Measurements from ENCODE around the gene ESPN. TPM values are rescaled to one million over a fixed set of nuclear protein-coding genes. Genes with fewer than 3 reads are reported as not detected.

The ESPN gene
- total RNA-seq, 1 donor from 2014 or later: 0.36 TPM

- TF ChIP-seq, protein P1, sequence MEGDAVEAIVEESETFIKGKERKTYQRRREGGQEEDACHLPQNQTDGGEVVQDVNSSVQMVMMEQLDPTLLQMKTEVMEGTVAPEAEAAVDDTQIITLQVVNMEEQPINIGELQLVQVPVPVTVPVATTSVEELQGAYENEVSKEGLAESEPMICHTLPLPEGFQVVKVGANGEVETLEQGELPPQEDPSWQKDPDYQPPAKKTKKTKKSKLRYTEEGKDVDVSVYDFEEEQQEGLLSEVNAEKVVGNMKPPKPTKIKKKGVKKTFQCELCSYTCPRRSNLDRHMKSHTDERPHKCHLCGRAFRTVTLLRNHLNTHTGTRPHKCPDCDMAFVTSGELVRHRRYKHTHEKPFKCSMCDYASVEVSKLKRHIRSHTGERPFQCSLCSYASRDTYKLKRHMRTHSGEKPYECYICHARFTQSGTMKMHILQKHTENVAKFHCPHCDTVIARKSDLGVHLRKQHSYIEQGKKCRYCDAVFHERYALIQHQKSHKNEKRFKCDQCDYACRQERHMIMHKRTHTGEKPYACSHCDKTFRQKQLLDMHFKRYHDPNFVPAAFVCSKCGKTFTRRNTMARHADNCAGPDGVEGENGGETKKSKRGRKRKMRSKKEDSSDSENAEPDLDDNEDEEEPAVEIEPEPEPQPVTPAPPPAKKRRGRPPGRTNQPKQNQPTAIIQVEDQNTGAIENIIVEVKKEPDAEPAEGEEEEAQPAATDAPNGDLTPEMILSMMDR (IDR thresholded peaks at IDR 0.05; ENCODE audit: unreplicated experiment): no peak
- Mint-ChIP-seq H3K4me3 (ENCODE audit: unreplicated experiment) (no peak overlapping the region), H3K9me3 (ENCODE audit: unreplicated experiment) (no peaks in the 10 kb centered on the region), H3K27ac (ENCODE audit: unreplicated experiment) (no peak overlapping the region), H3K4me1 (ENCODE audit: unreplicated experiment) (no peaks in the 10 kb centered on the region), H3K27me3 (ENCODE audit: unreplicated experiment) (peaks cover 7% of the 10 kb centered on the region), H3K36me3 (ENCODE audit: low read depth, unreplicated experiment) (no peaks in the 10 kb centered on the region)
- no peak for DNase-seq (ENCODE audit: low spot score)
Measured at GRCh38 chr1:6510493-6510892, 85.9 kb downstream of the ESPN start.

Small RNAs within 50 kb of the gene (microRNA-seq; reads per million reads assigned to microRNA genes)
- not detected for gene MIR4252 (ENCODE audit: unreplicated experiment)

Other genes with a start within 250 kb of the ESPN start
- 0.15 TPM for gene CHD5, start 244.5 kb upstream of the ESPN start, total RNA-seq (ENCODE audit: unreplicated experiment)
- gene RPL22, start 225.2 kb upstream of the ESPN start, total RNA-seq (ENCODE audit: unreplicated experiment): 601 TPM
- not detected for gene RNF207, start 218.7 kb upstream of the ESPN start, total RNA-seq (ENCODE audit: unreplicated experiment)
- 52.2 TPM for gene ICMT, start 188.8 kb upstream of the ESPN start, total RNA-seq (ENCODE audit: unreplicated experiment)
- gene HES3, start 180.6 kb upstream of the ESPN start, total RNA-seq (ENCODE audit: unreplicated experiment): not detected
- gene GPR153, start 163.7 kb upstream of the ESPN start, total RNA-seq (ENCODE audit: unreplicated experiment): 3.0 TPM
- 35.1 TPM for gene ACOT7, start 31.0 kb upstream of the ESPN start, total RNA-seq (ENCODE audit: unreplicated experiment)
- 0.10 TPM for gene HES2, start 4.9 kb upstream of the ESPN start, total RNA-seq (ENCODE audit: unreplicated experiment)
- 104 TPM for gene TNFRSF25, start 41.4 kb downstream of the ESPN start, total RNA-seq (ENCODE audit: unreplicated experiment)
- gene PLEKHG5, start 66.9 kb downstream of the ESPN start, total RNA-seq (ENCODE audit: unreplicated experiment): 109 TPM
- gene NOL9, start 129.7 kb downstream of the ESPN start, total RNA-seq (ENCODE audit: unreplicated experiment): 26.9 TPM
- not detected for gene TAS1R1, start 130.5 kb downstream of the ESPN start, total RNA-seq (ENCODE audit: unreplicated experiment)
- gene ZBTB48, start 155.2 kb downstream of the ESPN start, total RNA-seq (ENCODE audit: unreplicated experiment): 32.2 TPM
- gene KLHL21, start 178.1 kb downstream of the ESPN start, total RNA-seq (ENCODE audit: unreplicated experiment): 5.0 TPM
- gene PHF13, start 189.0 kb downstream of the ESPN start, total RNA-seq (ENCODE audit: unreplicated experiment): 21.6 TPM
- 13.5 TPM for gene THAP3, start 200.1 kb downstream of the ESPN start, total RNA-seq (ENCODE audit: unreplicated experiment)